Panc1 (cell line): ENCODE results near the gene MLF1. TPM values are rescaled to one million over a fixed set of nuclear protein-coding genes. Genes with fewer than 3 reads are reported as not detected.

Experiments used
- ATAC-seq: fragments of 200-7000 bp; cut with Tn5 transposase; 2 replicates; pipeline ENCODE4 v1.9.1; 2020; ENCODE audit warnings: mild to moderate bottlenecking, moderate library complexity
- BruUV-seq: library from RNA; stranded (reverse); fragments of 400-500 nt; replicated peaks from 2 replicates; lab custom pipeline; 2021; lab: Mats Ljungman, UMichigan
- CTCF ChIA-PET: fragments of 300-600 bp; sonication (Branson Sonifier 250); formaldehyde crosslinking; loops from one replicate; lab custom pipeline; 2022; ENCODE audit warnings: antibody characterized with exemption; lab: Charles Lee
- POLR2A ChIA-PET: fragments of 300-600 bp; sonication (Branson Sonifier 250); formaldehyde crosslinking; loops from one replicate; lab custom pipeline; 2022; ENCODE audit warnings: antibody characterized with exemption; lab: Charles Lee
- DNase-seq: peaks from one replicate; pipeline ENCODE4 v3.0.0-alpha.2; 2010; ENCODE audit warnings: low read depth, low spot score
- H3K27ac ChIP-seq: 2 replicates; pipeline ENCODE4 v1.5.1; 2011; ENCODE audit warnings: mild to moderate bottlenecking, low read length, inconsistent platforms
- H3K27me3 ChIP-seq: fragments of 200-500 bp; sonication (Bioruptor generic); 2 replicates; pipeline ENCODE4 v1.6.0; 2014; ENCODE audit warnings: low read length, inconsistent platforms; ENCODE audit not compliant: control insufficient read depth, insufficient read depth
- H3K36me3 ChIP-seq: fragments of 200-500 bp; sonication (Bioruptor generic); 2 replicates; pipeline ENCODE4 v1.5.1; 2014; ENCODE audit warnings: inconsistent platforms, mild to moderate bottlenecking, low read length, moderate library complexity; ENCODE audit not compliant: control insufficient read depth, insufficient read depth
- H3K4me1 ChIP-seq: 2 replicates; pipeline ENCODE4 v1.5.1; 2011; ENCODE audit warnings: inconsistent platforms, mild to moderate bottlenecking, low read length, moderate library complexity; ENCODE audit not compliant: control insufficient read depth, insufficient read depth
- H3K4me3 ChIP-seq, 2 experiments: 2 replicates each; pipeline ENCODE4 v1.5.1; 2011 to 2012; ENCODE audit warnings: low read depth in 2 of 2, low read length in 2 of 2, mild to moderate bottlenecking in 2 of 2, inconsistent platforms in 1 of 2, moderate library complexity in 1 of 2
- H3K9me3 ChIP-seq: fragments of 200-500 bp; sonication (Bioruptor generic); 2 replicates; pipeline ENCODE4 v1.5.1; 2014; ENCODE audit warnings: low read depth, mild to moderate bottlenecking, inconsistent platforms, low read length, moderate library complexity; ENCODE audit not compliant: control insufficient read depth, insufficient read depth
- CTCF ChIP-seq: fragments of 450-650 bp; IDR thresholded peaks from 2 replicates; pipeline ENCODE4 v1.5.1; 2017; ENCODE audit warnings: mild to moderate bottlenecking
- POLR2AphosphoS5 ChIP-seq: IDR thresholded peaks from 2 replicates; pipeline ENCODE4 v1.6.1; 2012; ENCODE audit warnings: mild to moderate bottlenecking, low read depth, low read length, moderate library complexity
- REST ChIP-seq, 2 experiments: IDR thresholded peaks; 2 replicates each; pipeline ENCODE4 v1.6.1; 2011 to 2012; ENCODE audit warnings: low read depth in 2 of 2, control low read depth in 1 of 2, low read length in 1 of 2, mild to moderate bottlenecking in 1 of 2, moderate library complexity in 1 of 2; ENCODE audit not compliant: insufficient read depth in 1 of 2
- SIN3A ChIP-seq: IDR thresholded peaks from 2 replicates; pipeline ENCODE4 v1.6.1; 2012; ENCODE audit warnings: low read depth, mild to moderate bottlenecking, low read length, moderate library complexity, borderline replicate concordance; ENCODE audit not compliant: insufficient read depth
- TCF7L2 ChIP-seq: IDR thresholded peaks from 2 replicates; pipeline ENCODE4 v1.6.1; 2011; ENCODE audit warnings: mild to moderate bottlenecking, low read depth, low read length, inconsistent platforms
- in situ Hi-C: cut with HindIII; loops from 2 replicates; pipeline ENCODE4 v1.10.0; 2016; ENCODE audit warnings: low sequenced_read_pairs, low pct_unique_long_range_greater_than_20kb
- intact Hi-C: fragments of 100-400 bp; cut with micrococcal nuclease; formaldehyde crosslinking; loops from one replicate; pipeline ENCODE4 v1.10.0; 2022; ENCODE audit not compliant: unreplicated experiment
- total RNA-seq: library from RNA; stranded (reverse); gene quantifications from one replicate; pipeline ENCODE4 v1.2.1, GENCODE V29; 2021; ENCODE audit not compliant: unreplicated experiment

The MLF1 gene
- total RNA-seq, 1 experiment from 2014 or later = 51.4 TPM

DNA sequence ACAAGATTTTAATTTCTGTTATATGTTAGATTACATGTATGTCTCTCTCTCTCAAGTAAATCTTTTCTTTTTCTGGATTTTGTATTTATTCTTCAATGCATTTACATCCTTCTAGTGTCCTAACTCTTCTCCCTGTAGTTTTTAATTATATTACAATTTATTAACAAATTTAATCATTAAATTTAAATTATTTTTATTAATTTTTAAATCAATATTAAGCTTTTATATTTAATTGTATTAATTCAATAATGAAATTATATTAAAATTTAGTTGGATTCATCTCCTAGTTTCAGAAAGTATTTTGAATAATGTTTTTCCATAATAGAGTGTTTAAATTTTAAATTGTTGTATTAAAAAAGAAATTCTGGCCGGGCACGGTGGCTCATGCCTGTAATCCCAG is 29.8 kb downstream of the MLF1 start:
- TF ChIP-seq SIN3A = no peak
- no peak for TF ChIP-seq CTCF
- no peak for TF ChIP-seq POLR2AphosphoS5
- TF ChIP-seq REST (IDR thresholded peaks at IDR 0.05; ENCODE audit: insufficient read depth in 1 of 2, low read depth in 2 of 2, low read length in 1 of 2) = no peak
- TF ChIP-seq TCF7L2 = no peak
- no TSS peak for BruUV-seq
- CTCF ChIA-PET = no interaction called here
- Histone ChIP-seq H3K4me3 (no peak overlapping the region), H3K36me3 (no peaks in the 10 kb centered on the region; the same call in 1 of the 2 replicates), H3K27ac (no peak overlapping the region), H3K27me3 (no peaks in the 10 kb centered on the region), H3K4me1 (no peaks in the 10 kb centered on the region), H3K9me3 (no peaks in the 10 kb centered on the region)
- no peak for ATAC-seq
- no peak for DNase-seq
- POLR2A ChIA-PET = interaction anchor here (0.6 kb wide), 1 partner anchor 15 kb away, joined by 3 read pairs; no protein-coding TSS in a partner anchor
- in situ Hi-C loops = no loop called here
- intact Hi-C loops = no loop called here

DNA sequence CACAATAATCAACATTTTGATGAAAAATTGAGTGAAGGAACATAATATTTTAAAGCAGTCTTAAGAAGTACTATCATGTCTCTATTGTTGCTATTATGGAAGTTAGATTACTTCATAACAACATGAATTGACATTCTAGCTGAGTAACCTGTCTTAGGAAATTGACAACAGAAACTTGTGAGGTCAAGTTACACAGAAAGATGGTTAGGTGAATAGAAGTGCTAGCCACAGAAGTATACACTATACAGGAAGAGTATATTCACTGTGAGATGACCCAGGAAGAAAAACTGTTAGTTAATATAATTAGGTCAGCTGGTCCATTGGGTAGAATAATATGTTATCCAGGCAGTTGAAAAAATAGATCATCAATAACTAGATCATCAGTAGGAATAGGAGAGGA is 31.2 kb downstream of the MLF1 start:
- no peaks in the 10 kb centered on the region for H3K9me3 ChIP-seq
- ATAC-seq (no peak), DNase-seq (no peak)
- no peaks in the 10 kb centered on the region for H3K4me1 ChIP-seq
- intact Hi-C loops (no loop called here), in situ Hi-C loops (no loop called here)
- BruUV-seq = no TSS peak
- ChIA-PET POLR2A (no interaction called here), CTCF (no interaction called here)
- no peak overlapping the region for H3K4me3 ChIP-seq
- H3K27me3 ChIP-seq = no peaks in the 10 kb centered on the region
- TF ChIP-seq REST (IDR thresholded peaks at IDR 0.05; ENCODE audit: insufficient read depth in 1 of 2, low read depth in 2 of 2, low read length in 1 of 2) (no peak), CTCF (no peak), SIN3A (no peak), TCF7L2 (no peak), POLR2AphosphoS5 (no peak)
- H3K27ac ChIP-seq = no peak overlapping the region
- no peaks in the 10 kb centered on the region; the same call in 1 of the 2 replicates for H3K36me3 ChIP-seq
